ENCODE measurements around the gene PDE9A.

Gene PDE9A

GRCh38 chr21:42670058-42670880, 16.8 kb downstream of the PDE9A start:
- in situ Hi-C loops (cut with MboI; ENCODE audit: low sequenced_read_pairs) = no loop called here

- in situ Hi-C loops (cut with MboI; ENCODE audit: low sequenced_read_pairs) = no loop called here
These were observed 17.5 kb downstream of the PDE9A start for GRCh38 chr21:42670884-42671283.

GRCh38 chr21:42671778-42672593, 18.6 kb downstream of the PDE9A start:
- in situ Hi-C loops (cut with MboI; ENCODE audit: low sequenced_read_pairs) = no loop called here

- in situ Hi-C loops (cut with MboI; ENCODE audit: low sequenced_read_pairs) = no loop called here
These were observed 19.5 kb downstream of the PDE9A start for GRCh38 chr21:42672699-42673458.

- in situ Hi-C loops (cut with MboI; ENCODE audit: low sequenced_read_pairs) = no loop called here
These were observed 20.4 kb downstream of the PDE9A start for GRCh38 chr21:42673633-42674328.

- in situ Hi-C loops (cut with MboI; ENCODE audit: low sequenced_read_pairs) = no loop called here
These were observed 21.0 kb downstream of the PDE9A start for GRCh38 chr21:42674351-42674940.

GRCh38 chr21:42675403-42675802, 22.0 kb downstream of the PDE9A start:
- in situ Hi-C loops (cut with MboI; ENCODE audit: low sequenced_read_pairs) = no loop called here

GRCh38 chr21:42676808-42677207, 23.4 kb downstream of the PDE9A start:
- in situ Hi-C loops (cut with MboI; ENCODE audit: low sequenced_read_pairs) = no loop called here

GRCh38 chr21:42677339-42678321, 24.2 kb downstream of the PDE9A start:
- in situ Hi-C loops (cut with MboI; ENCODE audit: low sequenced_read_pairs) = no loop called here

GRCh38 chr21:42678618-42679295, 25.3 kb downstream of the PDE9A start:
- in situ Hi-C loops (cut with MboI; ENCODE audit: low sequenced_read_pairs) = no loop called here

- in situ Hi-C loops (cut with MboI; ENCODE audit: low sequenced_read_pairs) = no loop called here
These were observed 26.1 kb downstream of the PDE9A start for GRCh38 chr21:42679319-42680057.

GRCh38 chr21:42680058-42680330, 26.6 kb downstream of the PDE9A start:
- in situ Hi-C loops (cut with MboI; ENCODE audit: low sequenced_read_pairs) = no loop called here

- in situ Hi-C loops (cut with MboI; ENCODE audit: low sequenced_read_pairs) = no loop called here
These were observed 27.0 kb downstream of the PDE9A start for GRCh38 chr21:42680429-42680828.

- in situ Hi-C loops (cut with MboI; ENCODE audit: low sequenced_read_pairs) = no loop called here
These were observed 28.1 kb downstream of the PDE9A start for GRCh38 chr21:42681296-42682206.

GRCh38 chr21:42682661-42683210, 29.3 kb downstream of the PDE9A start:
- in situ Hi-C loops (cut with MboI; ENCODE audit: low sequenced_read_pairs) = no loop called here

- in situ Hi-C loops (cut with MboI; ENCODE audit: low sequenced_read_pairs) = no loop called here
These were observed 30.1 kb downstream of the PDE9A start for GRCh38 chr21:42683371-42684108.

Data from hTERT RPE-1 (cell line).